Neural progenitor cell (in vitro differentiated cells): Measurements from ENCODE around the gene GOLT1A. TPM values are rescaled to one million over a fixed set of nuclear protein-coding genes. Genes with fewer than 3 reads are reported as not detected.

ENCODE experiments used
- DNase-seq: peaks from one replicate; pipeline ENCODE4 v3.0.0-alpha.2; 2016; ENCODE audit warnings: low spot score
- H2AFZ ChIP-seq: fragments of 200-600 bp; sonication (generic); replicated peaks from 2 replicates; pipeline ENCODE4 v1.6.1; 2016; ENCODE audit warnings: antibody characterized with exemption
- H3F3A ChIP-seq: fragments of 200-600 bp; sonication (generic); 2 replicates; pipeline ENCODE4 v1.6.1; 2016; ENCODE audit warnings: antibody characterized with exemption, low read depth
- H3K27ac ChIP-seq: fragments of 200-600 bp; sonication (generic); 2 replicates; pipeline ENCODE4 v1.5.1; 2016; ENCODE audit warnings: mild to moderate bottlenecking
- H3K27me3 ChIP-seq: fragments of 200-600 bp; sonication (generic); 2 replicates; pipeline ENCODE4 v1.6.1; 2016; ENCODE audit warnings: mild to moderate bottlenecking, moderate library complexity
- H3K36me3 ChIP-seq: fragments of 200-600 bp; sonication (generic); 2 replicates; pipeline ENCODE4 v1.5.1; 2016
- H3K4me1 ChIP-seq: fragments of 200-600 bp; sonication (generic); 2 replicates; pipeline ENCODE4 v1.6.1; 2016; ENCODE audit warnings: mixed run types
- H3K4me2 ChIP-seq: fragments of 200-600 bp; sonication (generic); 2 replicates; pipeline ENCODE4 v1.6.1; 2016
- H3K4me3 ChIP-seq: fragments of 200-600 bp; sonication (generic); 2 replicates; pipeline ENCODE4 v1.5.1; 2016
- H3K79me2 ChIP-seq: fragments of 200-600 bp; sonication (generic); 2 replicates; pipeline ENCODE4 v1.6.1; 2016; ENCODE audit warnings: low read depth
- H3K9ac ChIP-seq: fragments of 200-600 bp; sonication (generic); 2 replicates; pipeline ENCODE4 v1.6.1; 2016
- H3K9me3 ChIP-seq: fragments of 200-600 bp; sonication (generic); 2 replicates; pipeline ENCODE4 v1.5.1; 2016; ENCODE audit warnings: low read depth
- H4K20me1 ChIP-seq: fragments of 200-600 bp; sonication (generic); 2 replicates; pipeline ENCODE4 v1.6.1; 2016; ENCODE audit warnings: low read depth
- H3K27ac Mint-ChIP-seq: 3 replicates; pipeline ENCODE4 v1.8.0; 2021; ENCODE audit warnings: mixed read lengths
- H3K27me3 Mint-ChIP-seq: 2 replicates; pipeline ENCODE4 v1.8.0; 2022; ENCODE audit warnings: low read depth, mild to moderate bottlenecking, inconsistent platforms, moderate library complexity, mixed read lengths; ENCODE audit not compliant: insufficient read depth
- H3K36me3 Mint-ChIP-seq: 3 replicates; pipeline ENCODE4 v1.8.0; 2021; ENCODE audit warnings: mixed read lengths
- H3K4me1 Mint-ChIP-seq: 3 replicates; pipeline ENCODE4 v1.8.0; 2021; ENCODE audit warnings: mixed read lengths
- H3K4me3 Mint-ChIP-seq: 3 replicates; pipeline ENCODE4 v1.8.0; 2021; ENCODE audit warnings: mild to moderate bottlenecking, moderate library complexity, mixed read lengths
- H3K9me3 Mint-ChIP-seq: 3 replicates; pipeline ENCODE4 v1.8.0; 2020; ENCODE audit warnings: mixed read lengths
- CTCF ChIP-seq: fragments of 200-600 bp; sonication (generic); IDR thresholded peaks from 2 replicates; pipeline ENCODE4 v1.5.1; 2017; ENCODE audit warnings: antibody characterized with exemption, mild to moderate bottlenecking
- EZH2 ChIP-seq: fragments of 200-600 bp; sonication (generic); IDR thresholded peaks from 2 replicates; pipeline ENCODE4 v1.6.1; 2017; ENCODE audit warnings: antibody characterized with exemption, mild to moderate bottlenecking, moderate library complexity
- EZH2phosphoT487 ChIP-seq: fragments of 200-600 bp; sonication (generic); IDR thresholded peaks from 2 replicates; pipeline ENCODE4 v1.6.1; 2017; ENCODE audit warnings: antibody characterized with exemption
- total RNA-seq: library from RNA; depleted of rRNA; stranded (reverse); fragments of >200 nt; gene quantifications from 2 replicates; pipeline ENCODE4 v1.2.3, GENCODE V29; 2015; ENCODE audit warnings: low replicate concordance

GOLT1A gene
- total RNA-seq, 1 donor from 2014 or later: not detected

- Mint-ChIP-seq H3K27me3 (peaks cover 4% of the 10 kb centered on the region), H3K27ac (no peak overlapping the region), H3K4me3 (no peak overlapping the region), H3K4me1 (peaks cover 3% of the 10 kb centered on the region), H3K36me3 (peaks cover 9% of the 10 kb centered on the region), H3K9me3 (no peaks in the 10 kb centered on the region)
- Histone ChIP-seq H3K4me2 (no peak overlapping the region), H3K79me2 (no peaks in the 10 kb centered on the region), H3F3A (no peaks in the 10 kb centered on the region), H2AFZ (no peak overlapping the region), H3K27ac (no peak overlapping the region), H3K4me3 (no peak overlapping the region), H3K4me1 (no peaks in the 10 kb centered on the region), H3K9me3 (no peaks in the 10 kb centered on the region), H4K20me1 (no peaks in the 10 kb centered on the region), H3K36me3 (no peaks in the 10 kb centered on the region), H3K9ac (no peak overlapping the region), H3K27me3 (no peaks in the 10 kb centered on the region)
- no peak for DNase-seq
- TF ChIP-seq EZH2: no peak
- TF ChIP-seq CTCF: no peak
- TF ChIP-seq EZH2phosphoT487: no peak
Observed at GRCh38 chr1:204224655-204225054, 10.9 kb upstream of the GOLT1A start.

GRCh38 chr1:204223129-204223860 lies 9.5 kb upstream of the GOLT1A start:
- no peaks in the 10 kb centered on the region for H3K4me1 ChIP-seq
- no peaks in the 10 kb centered on the region for H3K9me3 ChIP-seq
- no peak overlapping the region for H3K9ac ChIP-seq
- H3K27ac Mint-ChIP-seq: no peak overlapping the region
- TF ChIP-seq EZH2: no peak
- no peak for TF ChIP-seq CTCF
- TF ChIP-seq EZH2phosphoT487: no peak
- H3K9me3 Mint-ChIP-seq: no peaks in the 10 kb centered on the region
- no peaks in the 10 kb centered on the region for H3K36me3 ChIP-seq
- no peak overlapping the region for H3K4me2 ChIP-seq
- H4K20me1 ChIP-seq: no peaks in the 10 kb centered on the region
- DNase-seq: no peak
- no peaks in the 10 kb centered on the region for H3K27me3 ChIP-seq
- no peak overlapping the region for H3K27ac ChIP-seq
- H3F3A ChIP-seq: no peaks in the 10 kb centered on the region
- H3K79me2 ChIP-seq: no peaks in the 10 kb centered on the region
- H3K27me3 Mint-ChIP-seq: no peaks in the 10 kb centered on the region
- H3K4me3 Mint-ChIP-seq: no peak overlapping the region
- no peak overlapping the region for H2AFZ ChIP-seq
- H3K4me3 ChIP-seq: no peak overlapping the region
- H3K36me3 Mint-ChIP-seq: peaks cover 6% of the 10 kb centered on the region
- peaks cover 3% of the 10 kb centered on the region for H3K4me1 Mint-ChIP-seq

- peaks cover 6% of the 10 kb centered on the region for H3K36me3 Mint-ChIP-seq
- DNase-seq: no peak
- Histone ChIP-seq H3K4me2 (no peak overlapping the region), H3K9ac (no peak overlapping the region), H3F3A (no peaks in the 10 kb centered on the region), H3K36me3 (no peaks in the 10 kb centered on the region), H3K27me3 (no peaks in the 10 kb centered on the region), H4K20me1 (no peaks in the 10 kb centered on the region), H3K4me3 (no peak overlapping the region), H3K27ac (no peak overlapping the region), H3K4me1 (no peaks in the 10 kb centered on the region), H3K9me3 (no peaks in the 10 kb centered on the region), H3K79me2 (no peaks in the 10 kb centered on the region), H2AFZ (no peak overlapping the region)
- peaks cover 3% of the 10 kb centered on the region for H3K4me1 Mint-ChIP-seq
- TF ChIP-seq EZH2 (no peak), CTCF (no peak), EZH2phosphoT487 (no peak)
- no peak overlapping the region for H3K27ac Mint-ChIP-seq
- no peaks in the 10 kb centered on the region for H3K27me3 Mint-ChIP-seq
- H3K9me3 Mint-ChIP-seq: no peaks in the 10 kb centered on the region
- no peak overlapping the region for H3K4me3 Mint-ChIP-seq
Observed at GRCh38 chr1:204222764-204223055, 8.9 kb upstream of the GOLT1A start.
